IgD-negative memory B cell (primary cell): Measurements from ENCODE around the gene MOGAT1. TPM values are rescaled to one million over a fixed set of nuclear protein-coding genes. Genes with fewer than 3 reads are reported as not detected.

Experiments
- H3K27ac Mint-ChIP-seq, 3 donors: one replicate each; pipeline ENCODE4 v1.8.0; 2020 to 2022; ENCODE audit warnings: mild to moderate bottlenecking in 3 of 3, mixed read lengths in 3 of 3, moderate library complexity in 1 of 3
- H3K27me3 Mint-ChIP-seq: one replicate; pipeline ENCODE4 v1.8.0; 2021; ENCODE audit warnings: mixed read lengths
- H3K36me3 Mint-ChIP-seq: one replicate; pipeline ENCODE4 v1.8.0; 2020; ENCODE audit warnings: mild to moderate bottlenecking, mixed read lengths
- H3K4me1 Mint-ChIP-seq, 3 donors: one replicate each; pipeline ENCODE4 v1.8.0; 2020 to 2022; ENCODE audit warnings: mixed read lengths in 3 of 3, mild to moderate bottlenecking in 1 of 3
- H3K4me3 Mint-ChIP-seq, 4 donors: one replicate each; pipeline ENCODE4 v1.8.0; 2020 to 2022; ENCODE audit warnings: mild to moderate bottlenecking in 4 of 4, mixed read lengths in 4 of 4, moderate library complexity in 3 of 4
- H3K9me3 Mint-ChIP-seq, 3 donors: one replicate each; pipeline ENCODE4 v1.8.0; 2020 to 2021; ENCODE audit warnings: mixed read lengths in 3 of 3, mild to moderate bottlenecking in 1 of 3
- polyA plus RNA-seq: library from polyadenylated mRNA; unstranded; fragments of 300-500 nt; fragmentation: Illumina TruSeq; gene quantifications from one replicate; pipeline ENCODE4 v1.2.3, GENCODE V29; 2021

Gene MOGAT1
- polyA plus RNA-seq, 1 donor from 2014 or later = not detected

GRCh38 chr2:222733846-222734702 lies 62.6 kb downstream of the MOGAT1 start:
- Mint-ChIP-seq H3K27ac (peak overlapping the region in 1 of 3 donors; percentile 60), H3K4me1 (peaks cover 0 to 6% (median 2%) of the 10 kb centered on the region in 3 donors), H3K27me3 (peaks cover 6% of the 10 kb centered on the region)

GRCh38 chr2:222734703-222735014 lies 63.2 kb downstream of the MOGAT1 start:
- Mint-ChIP-seq H3K27ac (no peak overlapping the region), H3K4me3 (no peak overlapping the region)

More at GRCh38 chr2:222733846-222734702, 62.6 kb downstream of the MOGAT1 start:
- peaks cover 0 to 6% (median 0%) of the 10 kb centered on the region in 3 donors for H3K9me3 Mint-ChIP-seq
- peaks cover 2% of the 10 kb centered on the region for H3K36me3 Mint-ChIP-seq
- no peak overlapping the region for H3K4me3 Mint-ChIP-seq

GRCh38 chr2:222736301-222736700 lies 64.8 kb downstream of the MOGAT1 start:
- Mint-ChIP-seq H3K4me1 (no peaks in the 10 kb centered on the region), H3K4me3 (no peak overlapping the region), H3K9me3 (peaks cover 0 to 6% (median 0%) of the 10 kb centered on the region in 3 donors)

More at GRCh38 chr2:222734703-222735014, 63.2 kb downstream of the MOGAT1 start:
- peaks cover 2% of the 10 kb centered on the region for H3K36me3 Mint-ChIP-seq
- H3K27me3 Mint-ChIP-seq = peaks cover 6% of the 10 kb centered on the region
- peaks cover 0 to 6% (median 0%) of the 10 kb centered on the region in 3 donors for H3K9me3 Mint-ChIP-seq
- H3K4me1 Mint-ChIP-seq = peaks cover 0 to 6% (median 2%) of the 10 kb centered on the region in 3 donors

GRCh38 chr2:222736924-222737323 lies 65.5 kb downstream of the MOGAT1 start:
- Mint-ChIP-seq H3K27ac (no peak overlapping the region), H3K4me1 (no peaks in the 10 kb centered on the region), H3K9me3 (peaks cover 0 to 3% (median 0%) of the 10 kb centered on the region in 3 donors), H3K4me3 (no peak overlapping the region), H3K27me3 (peaks cover 6% of the 10 kb centered on the region), H3K36me3 (peaks cover 2% of the 10 kb centered on the region)

More at GRCh38 chr2:222736301-222736700, 64.8 kb downstream of the MOGAT1 start:
- Mint-ChIP-seq H3K27me3 (peaks cover 6% of the 10 kb centered on the region), H3K36me3 (peaks cover 2% of the 10 kb centered on the region), H3K27ac (no peak overlapping the region)

- H3K4me3 Mint-ChIP-seq = no peak overlapping the region
- H3K4me1 Mint-ChIP-seq = no peaks in the 10 kb centered on the region
- H3K27me3 Mint-ChIP-seq = peaks cover 6% of the 10 kb centered on the region
- no peak overlapping the region for H3K27ac Mint-ChIP-seq
- peaks cover 0 to 2% (median 0%) of the 10 kb centered on the region in 3 donors for H3K9me3 Mint-ChIP-seq
- peaks cover 2% of the 10 kb centered on the region for H3K36me3 Mint-ChIP-seq
These were observed 66.9 kb downstream of the MOGAT1 start for GRCh38 chr2:222738312-222738711.

- H3K36me3 Mint-ChIP-seq = peaks cover 2% of the 10 kb centered on the region
- H3K9me3 Mint-ChIP-seq = peaks cover 0 to 2% (median 0%) of the 10 kb centered on the region in 3 donors
- H3K27me3 Mint-ChIP-seq = peaks cover 9% of the 10 kb centered on the region
- no peak overlapping the region for H3K27ac Mint-ChIP-seq
- no peaks in the 10 kb centered on the region for H3K4me1 Mint-ChIP-seq
- H3K4me3 Mint-ChIP-seq = no peak overlapping the region
These were observed 67.4 kb downstream of the MOGAT1 start for GRCh38 chr2:222738809-222739208.

GRCh38 chr2:222739939-222740338 lies 68.5 kb downstream of the MOGAT1 start:
- H3K27ac Mint-ChIP-seq = no peak overlapping the region
- peak overlapping the region in 1 of 4 donors; percentile 1 for H3K4me3 Mint-ChIP-seq
- H3K36me3 Mint-ChIP-seq = peaks cover 2% of the 10 kb centered on the region
- no peaks in the 10 kb centered on the region for H3K4me1 Mint-ChIP-seq
- peaks cover 10% of the 10 kb centered on the region for H3K27me3 Mint-ChIP-seq
- peaks cover 0 to 2% (median 0%) of the 10 kb centered on the region in 3 donors for H3K9me3 Mint-ChIP-seq

GRCh38 chr2:222743251-222743812 lies 71.9 kb downstream of the MOGAT1 start:
- no peaks in the 10 kb centered on the region for H3K4me1 Mint-ChIP-seq
- H3K9me3 Mint-ChIP-seq = peaks cover 0 to 2% (median 0%) of the 10 kb centered on the region in 3 donors
- peaks cover 3% of the 10 kb centered on the region for H3K36me3 Mint-ChIP-seq
- peaks cover 5% of the 10 kb centered on the region for H3K27me3 Mint-ChIP-seq
- H3K27ac Mint-ChIP-seq = no peak overlapping the region
- no peak overlapping the region for H3K4me3 Mint-ChIP-seq

GRCh38 chr2:222745836-222746559 lies 74.5 kb downstream of the MOGAT1 start:
- Mint-ChIP-seq H3K4me3 (no peak overlapping the region), H3K36me3 (peaks cover 3% of the 10 kb centered on the region), H3K27ac (no peak overlapping the region), H3K27me3 (peaks cover 5% of the 10 kb centered on the region), H3K9me3 (peaks cover 0 to 2% (median 0%) of the 10 kb centered on the region in 3 donors), H3K4me1 (peaks cover 0 to 2% (median 0%) of the 10 kb centered on the region in 3 donors)

- H3K9me3 Mint-ChIP-seq = peaks cover 2 to 6% (median 5%) of the 10 kb centered on the region in 3 donors
- H3K4me1 Mint-ChIP-seq = peaks cover 0 to 3% (median 2%) of the 10 kb centered on the region in 3 donors
- H3K27ac Mint-ChIP-seq = no peak overlapping the region
- H3K36me3 Mint-ChIP-seq = peaks cover 3% of the 10 kb centered on the region
- H3K4me3 Mint-ChIP-seq = no peak overlapping the region
- H3K27me3 Mint-ChIP-seq = peaks cover 5% of the 10 kb centered on the region
These were observed 76.2 kb downstream of the MOGAT1 start for GRCh38 chr2:222747526-222748160.

GRCh38 chr2:222750533-222750932 lies 79.1 kb downstream of the MOGAT1 start:
- Mint-ChIP-seq H3K27me3 (no peaks in the 10 kb centered on the region), H3K4me1 (peaks cover 0 to 3% (median 2%) of the 10 kb centered on the region in 3 donors), H3K9me3 (peaks cover 2 to 6% (median 3%) of the 10 kb centered on the region in 3 donors), H3K4me3 (no peak overlapping the region), H3K36me3 (peaks cover 3% of the 10 kb centered on the region), H3K27ac (no peak overlapping the region)

GRCh38 chr2:222751238-222751637 lies 79.8 kb downstream of the MOGAT1 start:
- Mint-ChIP-seq H3K36me3 (peaks cover 2% of the 10 kb centered on the region), H3K9me3 (peaks cover 2 to 6% (median 3%) of the 10 kb centered on the region in 3 donors), H3K27me3 (no peaks in the 10 kb centered on the region), H3K4me1 (peaks cover 0 to 3% (median 2%) of the 10 kb centered on the region in 3 donors), H3K4me3 (no peak overlapping the region), H3K27ac (no peak overlapping the region)

GRCh38 chr2:222751821-222752719 lies 80.6 kb downstream of the MOGAT1 start:
- Mint-ChIP-seq H3K36me3 (peaks cover 2% of the 10 kb centered on the region), H3K27ac (no peak overlapping the region), H3K27me3 (no peaks in the 10 kb centered on the region), H3K4me3 (no peak overlapping the region), H3K4me1 (peaks cover 0 to 3% (median 2%) of the 10 kb centered on the region in 3 donors), H3K9me3 (peaks cover 2 to 6% (median 3%) of the 10 kb centered on the region in 3 donors)

GRCh38 chr2:222752746-222753145 lies 81.3 kb downstream of the MOGAT1 start:
- Mint-ChIP-seq H3K9me3 (peaks cover 2 to 6% (median 3%) of the 10 kb centered on the region in 3 donors), H3K36me3 (peaks cover 2% of the 10 kb centered on the region), H3K4me3 (no peak overlapping the region), H3K27me3 (no peaks in the 10 kb centered on the region), H3K27ac (no peak overlapping the region), H3K4me1 (peaks cover 0 to 3% (median 2%) of the 10 kb centered on the region in 3 donors)
